ENCODE results near the gene RBM4. TPM values are rescaled to one million over a fixed set of nuclear protein-coding genes. Genes with fewer than 3 reads are reported as not detected.

RBM4 gene
- total and polyA plus RNA-seq, 8 donors, result 100 to 246 (median 221) TPM

DNA sequence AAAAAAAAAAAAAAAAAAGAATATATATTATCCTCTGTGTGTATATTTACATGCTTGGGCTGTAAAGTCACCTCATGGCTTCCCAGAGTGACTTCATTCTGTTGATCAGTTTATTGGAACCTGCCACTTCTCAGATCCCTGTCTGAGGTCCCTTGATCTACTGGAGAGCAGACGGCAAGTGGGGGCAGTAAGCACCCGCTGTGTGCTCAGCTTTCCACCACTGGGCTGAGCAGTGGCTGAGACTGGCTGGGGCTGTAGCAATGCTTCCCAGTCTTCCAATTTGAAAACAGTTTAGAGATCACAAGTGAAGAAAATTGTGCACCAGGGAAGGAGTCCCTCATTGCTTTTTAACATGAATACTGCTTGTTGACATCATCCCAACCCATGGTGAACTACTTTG, 46.1 kb downstream of the RBM4 start:
- no peaks in the 10 kb centered on the region for H3K36me3 ChIP-seq
- intact Hi-C loops (cut with DNase I), result loop anchor here in 1 of 2 donors (10.0 kb wide), 1 partner anchor 100 kb away; no protein-coding TSS in a partner anchor
- no peaks in the 10 kb centered on the region for H3K4me1 ChIP-seq
- ATAC-seq (no peak), DNase-seq (no peak)
- H3K9me3 ChIP-seq, result no peaks in the 10 kb centered on the region
- TF ChIP-seq, protein P1, sequence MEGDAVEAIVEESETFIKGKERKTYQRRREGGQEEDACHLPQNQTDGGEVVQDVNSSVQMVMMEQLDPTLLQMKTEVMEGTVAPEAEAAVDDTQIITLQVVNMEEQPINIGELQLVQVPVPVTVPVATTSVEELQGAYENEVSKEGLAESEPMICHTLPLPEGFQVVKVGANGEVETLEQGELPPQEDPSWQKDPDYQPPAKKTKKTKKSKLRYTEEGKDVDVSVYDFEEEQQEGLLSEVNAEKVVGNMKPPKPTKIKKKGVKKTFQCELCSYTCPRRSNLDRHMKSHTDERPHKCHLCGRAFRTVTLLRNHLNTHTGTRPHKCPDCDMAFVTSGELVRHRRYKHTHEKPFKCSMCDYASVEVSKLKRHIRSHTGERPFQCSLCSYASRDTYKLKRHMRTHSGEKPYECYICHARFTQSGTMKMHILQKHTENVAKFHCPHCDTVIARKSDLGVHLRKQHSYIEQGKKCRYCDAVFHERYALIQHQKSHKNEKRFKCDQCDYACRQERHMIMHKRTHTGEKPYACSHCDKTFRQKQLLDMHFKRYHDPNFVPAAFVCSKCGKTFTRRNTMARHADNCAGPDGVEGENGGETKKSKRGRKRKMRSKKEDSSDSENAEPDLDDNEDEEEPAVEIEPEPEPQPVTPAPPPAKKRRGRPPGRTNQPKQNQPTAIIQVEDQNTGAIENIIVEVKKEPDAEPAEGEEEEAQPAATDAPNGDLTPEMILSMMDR (IDR thresholded peaks at IDR 0.05), result no peak
- no peaks in the 10 kb centered on the region for H3K27me3 ChIP-seq
- H3K27ac ChIP-seq, result no peak overlapping the region
- no peak overlapping the region for H3K4me3 ChIP-seq

DNA sequence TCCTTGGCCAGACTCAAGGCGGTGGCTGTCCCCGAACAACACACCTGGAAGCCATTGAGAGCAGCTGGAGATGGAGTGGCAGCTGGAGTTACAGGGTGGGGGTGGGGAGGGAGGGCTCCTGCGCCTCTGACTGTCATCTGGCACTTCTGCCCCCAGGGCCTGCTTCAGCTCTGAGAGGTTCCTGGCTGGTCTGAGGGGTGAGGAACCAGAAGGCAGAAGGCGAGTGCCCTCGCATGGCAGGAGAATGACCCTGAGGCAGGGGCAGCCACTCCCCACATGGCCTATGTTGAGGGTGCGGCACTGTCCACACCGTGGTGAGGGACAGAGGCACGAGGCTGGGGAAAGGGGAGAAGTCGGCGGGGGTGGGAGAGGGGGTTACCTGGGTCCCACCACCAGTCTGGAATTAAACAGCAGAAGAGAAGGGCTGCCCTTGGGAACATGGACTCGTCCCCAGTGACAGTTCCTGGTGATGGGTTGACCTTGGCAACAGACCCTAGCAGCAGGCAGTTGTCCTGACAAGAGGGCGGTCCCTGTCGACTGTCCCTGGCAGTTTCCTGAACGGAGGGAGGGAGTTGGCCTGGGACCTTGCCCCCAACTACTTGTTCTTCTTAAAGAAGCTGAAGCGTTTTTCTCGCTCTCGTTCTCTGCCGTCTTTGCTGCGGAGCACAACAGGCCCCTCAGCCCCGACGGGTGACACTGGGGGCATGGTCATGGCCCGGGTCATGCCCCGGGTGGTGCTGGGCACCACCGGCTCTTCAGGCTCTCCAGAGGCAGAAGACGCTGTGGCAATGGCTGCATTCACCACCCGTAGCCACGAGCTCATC, 47.0 kb downstream of the RBM4 start:
- no peak for ATAC-seq
- intact Hi-C loops (cut with DNase I), result loop anchor here in 1 of 2 donors (10.0 kb wide), 1 partner anchor 101 kb away; no protein-coding TSS in a partner anchor

DNA sequence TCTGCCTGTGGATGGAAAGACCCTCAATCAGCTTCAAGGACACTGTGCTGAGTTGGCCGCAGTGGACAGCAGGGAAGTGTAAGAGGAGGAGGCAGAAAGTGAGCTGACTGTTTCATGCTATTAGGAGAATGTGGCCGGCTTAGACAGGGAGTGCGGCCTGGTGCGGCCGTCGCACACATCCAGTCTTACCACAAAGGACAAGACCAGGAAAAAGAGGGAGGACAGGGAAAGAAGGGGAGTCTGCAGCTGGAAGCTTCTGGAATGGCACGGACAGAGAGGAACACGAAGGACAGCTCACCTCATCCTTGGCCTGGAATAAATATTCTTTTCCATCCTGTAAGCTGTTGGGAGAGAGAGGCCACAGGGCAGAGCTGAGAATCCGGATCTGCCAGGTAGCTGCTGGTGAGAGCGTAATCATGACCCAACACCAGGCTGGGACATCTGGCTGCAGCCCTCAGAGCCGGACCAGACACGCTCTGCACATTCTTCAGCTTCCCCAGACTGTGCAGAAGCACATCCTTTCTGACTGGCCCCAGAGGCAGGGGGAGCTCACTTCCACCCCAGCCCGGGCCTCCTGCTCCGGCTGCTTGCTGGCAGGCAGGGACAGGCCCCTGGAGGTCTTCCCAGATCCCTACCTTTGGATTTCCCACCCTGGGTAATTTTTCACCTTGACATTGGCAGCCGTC, 47.7 kb downstream of the RBM4 start:
- ATAC-seq (no peak), DNase-seq (no peak)
- H3K9me3 ChIP-seq, result no peaks in the 10 kb centered on the region
- no peaks in the 10 kb centered on the region for H3K27me3 ChIP-seq
- no peaks in the 10 kb centered on the region for H3K36me3 ChIP-seq
- no peaks in the 10 kb centered on the region for H3K4me1 ChIP-seq
- H3K4me3 ChIP-seq, result no peak overlapping the region
- intact Hi-C loops (cut with DNase I), result loop anchor here in 1 of 2 donors (10.0 kb wide), 1 partner anchor 101 kb away; no protein-coding TSS in a partner anchor
- TF ChIP-seq, protein P1 (IDR thresholded peaks at IDR 0.05), result no peak
- no peak overlapping the region for H3K27ac ChIP-seq

More for the DNA sequence above, 47.0 kb downstream of the RBM4 start:
- DNase-seq, result no peak
- H3K27me3 ChIP-seq, result no peaks in the 10 kb centered on the region
- no peak overlapping the region for H3K4me3 ChIP-seq
- no peaks in the 10 kb centered on the region for H3K9me3 ChIP-seq
- no peaks in the 10 kb centered on the region for H3K36me3 ChIP-seq
- TF ChIP-seq, protein P1 (IDR thresholded peaks at IDR 0.05), result no peak
- H3K4me1 ChIP-seq, result no peaks in the 10 kb centered on the region
- no peak overlapping the region for H3K27ac ChIP-seq

DNA sequence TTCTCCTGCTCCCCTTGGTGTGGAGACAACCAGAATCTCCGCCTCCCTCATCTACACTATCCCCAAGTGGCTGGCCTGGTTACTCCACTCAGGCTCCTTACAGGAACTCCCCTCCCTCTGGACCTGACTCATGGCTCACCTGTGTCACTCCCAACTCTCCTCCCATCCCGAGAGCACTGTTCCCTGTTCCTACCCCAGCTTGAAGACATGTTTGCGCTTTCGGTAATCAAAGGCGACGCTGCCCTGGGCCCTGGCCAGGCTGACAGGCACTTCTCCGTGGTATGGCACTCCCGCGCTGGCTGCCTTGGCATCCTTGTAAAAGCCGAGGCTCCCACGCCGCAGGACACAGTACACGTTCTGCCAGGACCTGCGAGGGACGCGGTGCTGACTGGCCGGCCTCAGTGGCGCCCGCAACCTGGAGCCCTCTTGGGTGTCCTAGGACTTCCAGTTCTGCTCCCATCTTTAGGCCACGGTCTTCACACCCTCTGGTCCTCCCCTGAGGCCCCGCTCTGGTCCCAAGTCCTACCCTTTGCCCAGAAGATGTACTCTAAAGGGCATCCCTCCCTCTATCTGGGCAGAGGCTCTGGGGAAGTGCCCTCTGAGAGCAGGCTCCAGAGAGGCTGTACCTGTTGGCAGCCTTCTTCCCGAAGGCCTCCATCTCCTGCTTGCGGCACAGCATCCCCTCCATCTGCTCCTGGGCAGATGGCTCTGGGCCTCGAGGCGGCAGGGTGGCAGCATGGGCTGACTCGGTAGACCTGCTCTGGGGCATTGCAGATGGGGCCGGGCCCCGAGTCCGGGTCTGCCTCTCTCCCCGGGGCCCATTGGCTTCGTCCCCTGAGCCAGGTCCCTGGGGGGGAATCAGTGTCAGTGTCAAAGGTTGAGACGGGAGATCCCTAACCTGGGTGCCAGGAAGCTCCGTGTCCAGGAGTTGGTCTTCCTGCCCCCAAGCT, 48.6 kb downstream of the RBM4 start:
- DNase-seq (no peak), ATAC-seq (no peak)
- TF ChIP-seq, protein P1 (IDR thresholded peaks at IDR 0.05), result no peak
- Histone ChIP-seq H3K4me3 (no peak overlapping the region), H3K27ac (no peak overlapping the region), H3K4me1 (no peaks in the 10 kb centered on the region), H3K9me3 (no peaks in the 10 kb centered on the region), H3K27me3 (no peaks in the 10 kb centered on the region), H3K36me3 (no peaks in the 10 kb centered on the region)
- intact Hi-C loops (cut with DNase I), result loop anchor here in 1 of 2 donors (10.0 kb wide), 1 partner anchor 102 kb away; no protein-coding TSS in a partner anchor
